GM18520 (cell line): ENCODE data around the gene LGALS9.
"Not testable (repeated sequence)": the region's sequence is repeated elsewhere in the genome, so short reads cannot be mapped to it uniquely, and the experiment has no call there.

ENCODE experiments used
- ATAC-seq: cut with Tn5 transposase; IDR thresholded peaks from one replicate; pipeline ENCODE4 v1.9.1; 2021; ENCODE audit not compliant: unreplicated experiment

Gene LGALS9

GRCh38 chr17:27627514-27627913, 3.5 kb upstream of the LGALS9 start:
- ATAC-seq = no peak

- no peak for ATAC-seq
These were observed 2.6 kb upstream of the LGALS9 start for GRCh38 chr17:27628376-27628775.

- not testable (repeated sequence) for ATAC-seq
These were observed 1.7 kb upstream of the LGALS9 start for GRCh38 chr17:27629260-27629659.

GRCh38 chr17:27631411-27631760, 398 bp downstream of the LGALS9 start:
- ATAC-seq = no peak

- no peak for ATAC-seq
These were observed 1.1 kb downstream of the LGALS9 start for GRCh38 chr17:27631897-27632725.

GRCh38 chr17:27632766-27633165, 1.8 kb downstream of the LGALS9 start:
- not testable (repeated sequence) for ATAC-seq

- no peak for ATAC-seq
These were observed 2.5 kb downstream of the LGALS9 start for GRCh38 chr17:27633312-27634025.

- no peak for ATAC-seq
These were observed 3.0 kb downstream of the LGALS9 start for GRCh38 chr17:27634026-27634335.

GRCh38 chr17:27634776-27635175, 3.8 kb downstream of the LGALS9 start:
- no peak for ATAC-seq

GRCh38 chr17:27635275-27635823, 4.4 kb downstream of the LGALS9 start:
- no peak for ATAC-seq

GRCh38 chr17:27636005-27636520, 5.1 kb downstream of the LGALS9 start:
- not testable (repeated sequence) for ATAC-seq

- ATAC-seq = not testable (repeated sequence)
These were observed 6.8 kb downstream of the LGALS9 start for GRCh38 chr17:27637818-27638217.

GRCh38 chr17:27638415-27638914, 7.5 kb downstream of the LGALS9 start:
- not testable (repeated sequence) for ATAC-seq

GRCh38 chr17:27640790-27641189, 9.8 kb downstream of the LGALS9 start:
- no peak for ATAC-seq

- no peak for ATAC-seq
These were observed 13.6 kb downstream of the LGALS9 start for GRCh38 chr17:27644586-27644985.

- ATAC-seq = not testable (repeated sequence)
These were observed 14.6 kb downstream of the LGALS9 start for GRCh38 chr17:27645621-27646020.

GRCh38 chr17:27646232-27646631, 15.2 kb downstream of the LGALS9 start:
- no peak for ATAC-seq

GRCh38 chr17:27647765-27648164, 16.8 kb downstream of the LGALS9 start:
- no peak for ATAC-seq

GRCh38 chr17:27649111-27649571, 18.2 kb downstream of the LGALS9 start:
- not testable (repeated sequence) for ATAC-seq

GRCh38 chr17:27649929-27650328, 18.9 kb downstream of the LGALS9 start:
- no peak for ATAC-seq

GRCh38 chr17:27650836-27651235, 19.8 kb downstream of the LGALS9 start:
- no peak for ATAC-seq
